Measurements from ENCODE around the gene SLC1A2. TPM values are rescaled to one million over a fixed set of nuclear protein-coding genes. Genes with fewer than 3 reads are reported as not detected.

Gene SLC1A2
- total RNA-seq, 3 donors from 2014 or later = 0.32 to 23.7 (median 10.5) TPM

DNA sequence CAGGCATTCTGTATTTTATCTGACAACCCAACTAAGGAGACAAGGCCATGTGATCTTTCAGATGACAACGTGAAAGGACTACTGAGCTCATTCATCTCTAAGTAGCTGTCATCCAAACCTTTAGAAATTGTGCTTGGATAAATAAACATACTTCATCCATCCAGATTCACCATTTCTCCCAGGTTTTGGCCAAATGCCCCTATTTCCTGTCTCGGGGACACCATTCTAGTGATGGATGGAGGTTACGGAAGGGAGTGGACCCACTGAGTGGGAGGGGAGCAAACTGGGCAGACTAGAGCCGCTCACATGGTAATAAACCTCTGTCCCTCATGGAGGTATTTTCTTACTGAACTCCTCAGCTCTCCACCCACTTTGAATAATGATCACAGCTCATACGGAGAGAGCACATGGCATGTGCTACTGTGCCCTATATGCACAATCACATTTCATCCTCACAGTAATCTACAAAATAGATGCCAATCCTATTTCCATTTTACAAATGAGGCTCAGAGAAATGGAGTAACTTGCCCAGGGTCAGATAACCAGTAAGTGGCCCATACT is 114.4 kb downstream of the SLC1A2 start:
- TF ChIP-seq CTCF (IDR thresholded peaks at IDR 0.05) (no peak), POLR2A (IDR thresholded peaks at IDR 0.05) (no peak), POLR2AphosphoS5 (IDR thresholded peaks at IDR 0.05) (no peak)
- intact Hi-C loops (cut with DNase I; ENCODE audit: low total_unique reads) = no loop called here
- H3K4me3 ChIP-seq = no peak overlapping the region
- H3K27ac ChIP-seq = peak overlapping the region; percentile 85 to 96
- no peaks in the 10 kb centered on the region for H3K4me1 ChIP-seq
- H3K36me3 ChIP-seq = no peaks in the 10 kb centered on the region
- H3K27me3 ChIP-seq = no peaks in the 10 kb centered on the region
- no peak for DNase-seq (ENCODE audit: low spot score in 2 of 2)
- H3K9me3 ChIP-seq = no peaks in the 10 kb centered on the region

- DNase-seq (ENCODE audit: low spot score in 2 of 2) = no peak
- Histone ChIP-seq H3K36me3 (no peaks in the 10 kb centered on the region), H3K27me3 (no peaks in the 10 kb centered on the region), H3K27ac (peak overlapping the region; percentile 85 to 96), H3K4me3 (no peak overlapping the region), H3K4me1 (no peaks in the 10 kb centered on the region), H3K9me3 (no peaks in the 10 kb centered on the region)
- intact Hi-C loops (cut with DNase I; ENCODE audit: low total_unique reads) = no loop called here
- no peak for TF ChIP-seq POLR2A (IDR thresholded peaks at IDR 0.05)
- TF ChIP-seq POLR2AphosphoS5 (IDR thresholded peaks at IDR 0.05) = no peak
- no peak for TF ChIP-seq CTCF (IDR thresholded peaks at IDR 0.05)
Measured at GRCh38 chr11:35304386-35304775, 115.0 kb downstream of the SLC1A2 start.

DNA sequence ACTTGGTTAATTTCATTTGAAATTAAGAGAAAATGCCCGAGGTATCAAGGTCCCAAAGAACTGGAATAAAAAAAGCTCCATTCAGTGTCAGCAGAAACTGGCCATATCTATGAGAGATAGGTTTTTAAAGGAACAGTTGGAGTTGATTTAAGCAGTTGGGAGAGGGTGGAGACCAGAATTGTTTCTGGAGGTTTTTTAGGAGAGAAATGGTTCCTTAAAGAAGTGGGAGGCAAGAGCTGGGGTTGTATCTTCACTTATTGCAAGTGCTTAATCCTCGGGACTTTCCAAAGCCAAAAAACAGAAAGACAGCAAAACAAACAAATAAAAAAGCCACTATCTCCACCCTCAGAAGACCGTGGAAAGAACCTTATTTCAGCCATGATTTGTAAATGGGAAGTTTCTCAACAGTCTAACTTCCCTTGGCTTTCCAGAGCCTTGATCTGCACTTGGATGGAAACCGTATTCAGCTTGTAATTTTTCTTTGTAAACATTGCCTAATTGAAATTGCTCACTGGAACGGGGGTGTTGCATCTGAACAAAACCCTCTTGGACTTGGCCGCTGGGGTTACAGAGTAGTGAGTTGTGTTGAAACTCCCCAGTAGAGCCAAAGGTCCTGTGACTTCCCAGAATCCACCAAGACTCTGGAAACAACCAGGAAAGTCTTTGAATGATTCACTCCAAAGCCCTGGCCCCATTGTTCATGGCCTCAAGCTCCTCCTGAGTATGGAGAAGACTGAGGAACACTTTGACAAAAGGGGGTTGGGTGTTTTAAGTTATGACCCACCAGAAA is 115.6 kb downstream of the SLC1A2 start:
- DNase-seq (ENCODE audit: low spot score in 2 of 2) = peak in 1 of 2 donors; percentile 68
- Histone ChIP-seq H3K27ac (peak overlapping the region; percentile 85 to 96), H3K4me3 (no peak overlapping the region), H3K9me3 (no peaks in the 10 kb centered on the region), H3K27me3 (no peaks in the 10 kb centered on the region), H3K36me3 (no peaks in the 10 kb centered on the region), H3K4me1 (no peaks in the 10 kb centered on the region)
- intact Hi-C loops (cut with DNase I; ENCODE audit: low total_unique reads) = no loop called here
- TF ChIP-seq POLR2AphosphoS5 (IDR thresholded peaks at IDR 0.05) = peak; percentile 70 to 93 (median 80)
- TF ChIP-seq POLR2A (IDR thresholded peaks at IDR 0.05) = no peak
- TF ChIP-seq CTCF (IDR thresholded peaks at IDR 0.05) = peak in 1 of 3 donors; percentile 8

GRCh38 chr11:35302398-35302797 is 117.0 kb downstream of the SLC1A2 start:
- no peak overlapping the region for H3K4me3 ChIP-seq
- no peaks in the 10 kb centered on the region for H3K36me3 ChIP-seq
- TF ChIP-seq POLR2AphosphoS5 (IDR thresholded peaks at IDR 0.05) (no peak), POLR2A (IDR thresholded peaks at IDR 0.05) (no peak), CTCF (IDR thresholded peaks at IDR 0.05) (no peak)
- H3K27ac ChIP-seq = peak overlapping the region; percentile 74 to 85
- no peaks in the 10 kb centered on the region for H3K27me3 ChIP-seq
- no peak for DNase-seq (ENCODE audit: low spot score in 2 of 2)
- no peaks in the 10 kb centered on the region for H3K9me3 ChIP-seq
- H3K4me1 ChIP-seq = no peaks in the 10 kb centered on the region
- intact Hi-C loops (cut with DNase I; ENCODE audit: low total_unique reads) = no loop called here

- TF ChIP-seq POLR2AphosphoS5 (IDR thresholded peaks at IDR 0.05) (no peak), CTCF (IDR thresholded peaks at IDR 0.05) (no peak), POLR2A (IDR thresholded peaks at IDR 0.05) (no peak)
- no peak overlapping the region for H3K4me3 ChIP-seq
- intact Hi-C loops (cut with DNase I; ENCODE audit: low total_unique reads) = no loop called here
Measured at GRCh38 chr11:35298369-35298768, 121.0 kb downstream of the SLC1A2 start.

More at GRCh38 chr11:35298369-35298768, 121.0 kb downstream of the SLC1A2 start:
- H3K4me1 ChIP-seq = no peaks in the 10 kb centered on the region
- no peaks in the 10 kb centered on the region for H3K9me3 ChIP-seq
- no peaks in the 10 kb centered on the region for H3K27me3 ChIP-seq
- DNase-seq (ENCODE audit: low spot score in 2 of 2) = no peak
- no peak overlapping the region for H3K27ac ChIP-seq
- H3K36me3 ChIP-seq = no peaks in the 10 kb centered on the region

Measured in breast epithelium (tissue), 4 donors.